Measurements from ENCODE around the gene CAB39. TPM values are rescaled to one million over a fixed set of nuclear protein-coding genes. Genes with fewer than 3 reads are reported as not detected.

The CAB39 gene
- total RNA-seq, 4 donors from 2014 or later, result 53.0 to 67.1 (median 59.5) TPM

- DNase-seq (ENCODE audit: low spot score in 2 of 2), result no peak
- Histone ChIP-seq H3K4me1 (peaks cover 22% of the 10 kb centered on the region), H3K4me3 (no peak overlapping the region), H3K9me3 (no peaks in the 10 kb centered on the region), H3K36me3 (peaks cover 18% of the 10 kb centered on the region), H3K27ac (peak overlapping the region; percentile 43), H3K27me3 (no peaks in the 10 kb centered on the region)
- no peak for TF ChIP-seq POLR2AphosphoS5 (IDR thresholded peaks at IDR 0.05)
- TF ChIP-seq, protein P1, sequence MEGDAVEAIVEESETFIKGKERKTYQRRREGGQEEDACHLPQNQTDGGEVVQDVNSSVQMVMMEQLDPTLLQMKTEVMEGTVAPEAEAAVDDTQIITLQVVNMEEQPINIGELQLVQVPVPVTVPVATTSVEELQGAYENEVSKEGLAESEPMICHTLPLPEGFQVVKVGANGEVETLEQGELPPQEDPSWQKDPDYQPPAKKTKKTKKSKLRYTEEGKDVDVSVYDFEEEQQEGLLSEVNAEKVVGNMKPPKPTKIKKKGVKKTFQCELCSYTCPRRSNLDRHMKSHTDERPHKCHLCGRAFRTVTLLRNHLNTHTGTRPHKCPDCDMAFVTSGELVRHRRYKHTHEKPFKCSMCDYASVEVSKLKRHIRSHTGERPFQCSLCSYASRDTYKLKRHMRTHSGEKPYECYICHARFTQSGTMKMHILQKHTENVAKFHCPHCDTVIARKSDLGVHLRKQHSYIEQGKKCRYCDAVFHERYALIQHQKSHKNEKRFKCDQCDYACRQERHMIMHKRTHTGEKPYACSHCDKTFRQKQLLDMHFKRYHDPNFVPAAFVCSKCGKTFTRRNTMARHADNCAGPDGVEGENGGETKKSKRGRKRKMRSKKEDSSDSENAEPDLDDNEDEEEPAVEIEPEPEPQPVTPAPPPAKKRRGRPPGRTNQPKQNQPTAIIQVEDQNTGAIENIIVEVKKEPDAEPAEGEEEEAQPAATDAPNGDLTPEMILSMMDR (IDR thresholded peaks at IDR 0.05), result no peak
- TF ChIP-seq EP300 (IDR thresholded peaks at IDR 0.05), result no peak
- no peak for TF ChIP-seq POLR2A (IDR thresholded peaks at IDR 0.05)
- 73% methylated on average over 6 of the region's 6 CpGs for WGBS
Measured at GRCh38 chr2:230758566-230759480, 46.2 kb downstream of the CAB39 start.

DNA sequence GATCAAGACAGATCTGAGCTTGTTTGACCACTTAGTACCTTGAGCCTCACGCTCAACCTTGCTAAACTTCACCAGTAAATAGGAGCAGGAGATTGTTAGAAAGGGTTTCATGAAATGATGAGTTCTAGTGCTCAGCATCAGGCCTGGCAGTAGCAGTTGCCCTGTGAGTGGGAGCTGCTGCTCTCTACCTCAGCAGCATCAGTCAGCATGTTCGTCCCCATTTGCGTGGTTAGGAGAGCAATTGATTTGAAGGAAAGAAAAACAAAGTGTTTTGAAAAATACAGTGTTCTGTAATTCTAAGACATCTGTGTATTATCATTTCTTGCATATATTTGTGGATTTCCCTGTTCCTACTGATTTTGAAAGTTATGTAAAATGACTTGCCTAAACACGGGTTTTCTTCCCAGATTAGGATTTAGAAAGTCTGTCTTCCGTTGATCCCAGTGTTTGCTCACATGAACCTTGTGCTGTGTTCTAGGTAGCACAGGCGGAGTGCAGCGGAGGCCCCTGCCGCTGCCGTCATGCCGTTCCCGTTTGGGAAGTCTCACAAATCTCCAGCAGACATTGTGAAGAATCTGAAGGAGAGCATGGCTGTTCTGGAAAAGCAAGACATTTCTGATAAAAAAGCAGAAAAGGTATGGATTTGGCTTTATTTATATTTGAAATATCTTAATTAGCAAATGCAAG lies 47.0 kb downstream of the CAB39 start:
- Histone ChIP-seq H3K36me3 (peaks cover 25% of the 10 kb centered on the region), H3K4me3 (no peak overlapping the region), H3K27me3 (no peaks in the 10 kb centered on the region), H3K27ac (no peak overlapping the region), H3K9me3 (no peaks in the 10 kb centered on the region), H3K4me1 (peaks cover 22% of the 10 kb centered on the region)
- WGBS, result 88% methylated on average over 11 of the region's 11 CpGs
- TF ChIP-seq EP300 (IDR thresholded peaks at IDR 0.05) (no peak), POLR2A (IDR thresholded peaks at IDR 0.05) (no peak)
- DNase-seq (ENCODE audit: low spot score in 2 of 2), result no peak

GRCh38 chr2:230761704-230762103 lies 49.1 kb downstream of the CAB39 start:
- peaks cover 32% of the 10 kb centered on the region for H3K36me3 ChIP-seq
- WGBS, result 100% methylated on average over 8 of the region's 8 CpGs
- TF ChIP-seq POLR2AphosphoS5 (IDR thresholded peaks at IDR 0.05), result no peak
- no peak for TF ChIP-seq EP300 (IDR thresholded peaks at IDR 0.05)
- TF ChIP-seq POLR2A (IDR thresholded peaks at IDR 0.05), result no peak
- TF ChIP-seq, protein P1 (IDR thresholded peaks at IDR 0.05), result no peak

GRCh38 chr2:230762317-230762896 lies 49.8 kb downstream of the CAB39 start:
- no peak for TF ChIP-seq POLR2AphosphoS5 (IDR thresholded peaks at IDR 0.05)
- TF ChIP-seq, protein P1 (IDR thresholded peaks at IDR 0.05), result peak in 1 of 2 donors; percentile 5
- H3K36me3 ChIP-seq, result peaks cover 36% of the 10 kb centered on the region
- no peak for DNase-seq (ENCODE audit: low spot score in 2 of 2)

More at GRCh38 chr2:230761704-230762103, 49.1 kb downstream of the CAB39 start:
- Histone ChIP-seq H3K4me3 (no peak overlapping the region), H3K27me3 (no peaks in the 10 kb centered on the region), H3K4me1 (peaks cover 22% of the 10 kb centered on the region), H3K27ac (no peak overlapping the region), H3K9me3 (no peaks in the 10 kb centered on the region)
- no peak for DNase-seq (ENCODE audit: low spot score in 2 of 2)

DNA sequence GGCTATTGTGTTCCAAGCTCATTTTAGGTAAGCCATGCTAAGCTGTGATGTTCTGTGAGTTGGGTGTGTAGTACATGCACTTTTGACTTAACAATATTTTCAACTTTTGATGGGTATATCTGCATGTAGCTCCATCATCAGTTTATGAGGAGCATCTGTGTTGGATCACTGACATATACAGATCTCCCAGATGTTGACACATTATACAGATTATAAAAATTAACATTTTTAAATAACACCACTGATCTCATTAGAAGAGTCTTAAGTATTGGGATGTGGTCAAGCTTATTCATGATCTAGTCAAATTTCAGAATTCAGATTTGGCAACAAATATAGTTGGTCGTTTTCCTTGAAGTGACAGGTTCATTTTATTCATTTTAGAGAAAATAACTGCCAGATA lies 51.7 kb downstream of the CAB39 start:
- Histone ChIP-seq H3K36me3 (peaks cover 41% of the 10 kb centered on the region), H3K4me3 (no peak overlapping the region), H3K27ac (no peak overlapping the region), H3K9me3 (no peaks in the 10 kb centered on the region), H3K27me3 (no peaks in the 10 kb centered on the region), H3K4me1 (peaks cover 7% of the 10 kb centered on the region)
- no peak for DNase-seq (ENCODE audit: low spot score in 2 of 2)
- TF ChIP-seq POLR2AphosphoS5 (IDR thresholded peaks at IDR 0.05) (no peak), POLR2A (IDR thresholded peaks at IDR 0.05) (no peak), EP300 (IDR thresholded peaks at IDR 0.05) (no peak)
- TF ChIP-seq, protein P1 (IDR thresholded peaks at IDR 0.05), result no peak
- WGBS, result 75% methylated on average over 1 of the region's 1 CpG

More at GRCh38 chr2:230762317-230762896, 49.8 kb downstream of the CAB39 start:
- 81% methylated on average over 4 of the region's 4 CpGs for WGBS
- no peaks in the 10 kb centered on the region for H3K9me3 ChIP-seq
- peaks cover 18% of the 10 kb centered on the region for H3K4me1 ChIP-seq
- H3K4me3 ChIP-seq, result no peak overlapping the region
- no peak overlapping the region for H3K27ac ChIP-seq
- no peaks in the 10 kb centered on the region for H3K27me3 ChIP-seq
